Stimulated activated CD8-positive, alpha-beta memory T cell treated with anti-CD3 and anti-CD28 coated beads, Interleukin-4, amount 100 ng/mL, for 24 hours (primary cell): ENCODE measurements around the gene NSUN6.
"Not testable (repeated sequence)": the region's sequence is repeated elsewhere in the genome, so short reads cannot be mapped to it uniquely, and the experiment has no call there.

Source experiments
- DNase-seq: peaks from one replicate; pipeline ENCODE4 v3.0.0-alpha.2; 2020; ENCODE audit warnings: low read depth

The NSUN6 gene

DNA sequence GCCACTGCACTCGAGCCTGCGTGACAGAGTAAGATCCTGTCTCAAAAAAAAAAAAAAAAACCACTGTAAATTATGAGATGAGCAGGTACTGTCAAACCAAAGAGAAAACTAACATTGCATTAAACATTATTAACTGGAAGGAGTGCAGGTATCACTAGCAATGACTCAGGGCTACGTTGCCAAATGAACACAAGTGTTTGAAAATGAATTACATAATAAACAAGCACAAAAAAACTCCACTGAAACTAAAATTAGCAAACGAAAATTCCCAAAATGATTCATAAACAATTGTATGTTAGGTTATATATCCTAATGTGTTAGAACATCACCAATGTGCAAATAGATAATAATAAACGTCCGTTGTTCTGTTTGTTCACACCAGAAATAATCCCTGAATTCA is 42.8 kb downstream of the NSUN6 start:
- no peak for DNase-seq

DNA sequence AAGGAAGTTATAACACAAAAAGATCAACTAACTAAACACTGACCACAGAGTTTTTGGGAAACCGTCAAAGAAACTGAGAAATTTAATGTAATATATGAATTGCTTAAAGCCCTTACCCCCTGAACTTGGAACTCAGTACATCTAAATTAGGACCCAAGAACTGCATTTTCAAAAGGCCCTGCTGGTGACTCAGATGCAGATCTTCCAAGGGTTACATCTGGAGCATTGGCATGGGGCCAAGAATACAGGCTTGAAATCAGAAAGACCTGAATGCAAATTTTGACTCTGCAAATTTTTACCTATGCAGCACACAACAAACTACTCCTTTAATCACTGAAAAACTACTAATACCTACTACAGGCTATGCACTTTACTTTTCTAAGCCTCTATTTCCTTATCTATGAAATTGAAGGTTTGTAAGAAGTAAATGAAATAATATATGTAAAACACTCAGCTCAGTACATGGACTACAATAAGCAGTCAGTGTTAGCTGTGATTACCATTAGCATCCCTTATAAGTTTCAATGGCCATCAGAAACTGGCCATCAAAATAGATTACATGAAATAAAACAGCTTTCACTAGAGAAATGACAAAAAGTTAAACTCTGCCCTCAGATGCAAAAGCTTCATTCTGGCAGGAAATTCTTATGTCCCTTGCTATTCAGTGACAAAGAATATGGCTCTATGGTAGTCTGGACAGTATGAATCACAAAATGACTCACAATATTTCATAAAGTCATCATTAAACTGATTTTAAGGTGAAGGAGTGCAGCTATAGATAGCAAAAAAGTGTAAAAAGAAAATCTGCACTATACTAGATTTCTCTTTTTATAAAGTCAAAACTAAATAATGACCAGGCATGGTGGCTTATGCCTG is 43.6 kb downstream of the NSUN6 start:
- no peak for DNase-seq

DNA sequence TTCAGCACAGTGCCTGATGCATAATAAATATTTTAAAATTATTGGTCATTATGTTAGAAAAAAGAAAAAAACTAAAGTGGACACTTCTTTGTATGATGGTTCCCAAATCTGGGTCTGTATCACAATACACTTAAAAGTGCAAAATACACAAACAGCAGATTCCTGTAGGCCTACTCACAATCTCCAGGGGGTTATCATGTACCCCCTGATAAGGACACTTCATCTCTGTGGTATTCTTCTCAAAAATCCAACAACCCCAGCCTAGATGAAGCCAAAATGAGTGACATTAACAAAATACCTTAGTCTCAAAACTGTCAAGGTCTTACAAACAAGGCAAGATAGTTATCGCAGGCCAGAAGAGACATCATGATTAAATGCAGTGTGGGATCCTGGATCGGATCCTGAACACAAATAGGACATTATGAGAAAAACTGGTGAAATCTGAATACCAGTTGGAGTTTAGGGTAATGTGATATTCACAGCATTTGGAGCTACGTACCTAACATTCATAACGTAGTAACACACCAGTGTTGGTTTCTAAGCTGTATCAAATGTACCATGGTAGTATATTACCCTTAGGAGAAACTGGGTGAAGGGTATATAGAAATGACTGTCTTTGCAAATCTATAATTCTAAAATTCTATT is 45.2 kb downstream of the NSUN6 start:
- DNase-seq = no peak

DNA sequence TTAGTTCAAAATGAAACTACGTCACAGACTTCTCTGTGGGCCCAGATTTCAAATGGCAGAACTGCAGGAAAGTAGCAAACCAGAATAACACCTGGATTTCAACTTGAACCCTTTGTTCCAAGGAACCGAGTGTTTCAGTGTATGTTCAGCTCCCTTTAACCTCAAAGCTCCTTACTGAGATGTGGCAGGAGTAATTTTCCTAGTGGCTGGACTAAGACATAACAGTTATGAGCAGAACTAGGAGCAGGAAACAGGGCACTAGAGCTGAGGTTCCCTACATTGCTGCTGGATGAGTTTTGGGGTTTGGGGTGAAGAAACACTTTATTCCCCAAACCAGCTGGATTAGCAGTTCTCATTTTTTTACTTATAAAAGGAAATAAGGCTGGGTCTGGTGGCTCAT is 50.1 kb downstream of the NSUN6 start:
- DNase-seq = no peak

DNA sequence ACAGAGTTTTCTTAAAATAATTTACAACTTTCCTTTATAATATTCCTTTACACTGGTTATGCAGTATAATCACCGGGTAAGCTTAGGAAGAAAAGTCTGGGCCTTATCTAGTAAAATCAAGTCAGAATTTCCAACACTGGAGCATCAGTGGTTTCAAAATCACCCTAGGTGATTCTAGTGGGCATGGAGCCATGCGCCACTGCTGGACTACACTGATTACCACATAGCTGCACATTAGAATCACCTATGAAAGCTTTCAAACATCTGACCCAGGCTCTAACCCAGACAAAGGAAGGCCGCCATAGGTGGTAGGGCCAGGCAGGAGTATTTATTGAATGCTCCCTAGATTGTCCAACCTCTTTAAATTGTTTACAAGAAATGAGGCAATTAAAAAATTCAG is 52.0 kb downstream of the NSUN6 start:
- DNase-seq = no peak

DNA sequence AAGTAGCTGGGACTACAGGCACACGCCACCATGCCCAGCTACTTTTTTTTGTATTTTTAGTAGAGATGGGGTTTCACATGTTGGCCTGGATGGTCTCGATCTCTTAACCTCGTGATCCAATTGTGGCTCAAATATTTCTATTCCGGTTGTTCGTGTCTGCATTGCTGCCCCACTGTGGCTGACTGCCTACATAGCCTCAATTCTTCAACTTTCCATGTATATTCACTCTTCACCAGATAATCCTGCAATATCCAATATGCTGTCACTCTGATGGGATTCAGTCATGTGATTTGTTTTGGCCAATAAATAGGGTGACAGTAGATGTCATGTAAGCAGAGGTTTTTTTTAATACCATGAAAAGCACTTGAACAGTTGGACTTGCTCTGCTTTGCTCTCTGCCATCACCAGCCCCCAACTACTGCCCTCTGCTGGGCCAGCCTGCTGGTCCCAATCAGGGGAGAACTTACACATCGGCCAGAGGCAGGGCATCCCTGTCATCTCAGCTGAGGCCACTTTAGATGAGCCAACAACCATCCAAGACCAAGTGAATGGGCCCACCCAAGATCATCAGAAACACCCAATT is 56.7 kb downstream of the NSUN6 start:
- DNase-seq = no peak

DNA sequence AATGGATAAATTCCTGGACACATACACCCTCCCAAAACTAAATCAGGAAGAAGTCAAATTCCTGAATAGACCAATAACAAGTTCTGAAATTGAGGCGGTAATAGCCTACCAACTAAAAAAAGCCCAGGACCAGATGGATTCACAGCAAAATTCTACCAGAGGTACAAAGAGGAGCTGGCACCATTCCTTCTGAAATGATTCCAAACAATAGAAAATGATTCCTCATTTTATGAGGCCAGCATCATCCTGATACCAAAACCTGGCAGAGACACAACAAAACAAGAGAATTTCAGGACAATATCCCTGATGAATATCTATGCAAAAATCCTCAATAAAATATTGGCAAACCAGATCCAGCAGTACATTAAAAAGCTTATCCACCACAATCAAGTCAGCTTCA is 60.2 kb downstream of the NSUN6 start:
- DNase-seq = not testable (repeated sequence)

DNA sequence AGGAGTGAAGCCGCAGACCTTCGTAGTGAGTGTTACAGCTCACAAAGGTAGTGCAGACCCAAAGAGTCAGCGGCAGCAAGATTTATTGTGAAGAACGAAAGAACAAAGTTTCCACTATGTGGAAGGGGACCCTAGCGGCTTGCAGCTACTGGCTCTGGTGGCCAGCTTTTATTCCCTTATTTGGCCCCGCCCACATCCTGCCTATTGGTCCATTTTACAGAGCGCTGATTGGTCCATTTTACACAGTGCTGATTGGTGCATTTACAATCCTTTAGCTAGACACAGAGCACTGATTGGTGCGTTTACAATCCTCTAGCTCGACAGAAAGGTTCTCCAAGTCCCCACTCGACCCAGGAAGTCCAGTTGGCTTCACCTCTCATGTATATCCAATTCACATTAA is 64.8 kb downstream of the NSUN6 start:
- not testable (repeated sequence) for DNase-seq

DNA sequence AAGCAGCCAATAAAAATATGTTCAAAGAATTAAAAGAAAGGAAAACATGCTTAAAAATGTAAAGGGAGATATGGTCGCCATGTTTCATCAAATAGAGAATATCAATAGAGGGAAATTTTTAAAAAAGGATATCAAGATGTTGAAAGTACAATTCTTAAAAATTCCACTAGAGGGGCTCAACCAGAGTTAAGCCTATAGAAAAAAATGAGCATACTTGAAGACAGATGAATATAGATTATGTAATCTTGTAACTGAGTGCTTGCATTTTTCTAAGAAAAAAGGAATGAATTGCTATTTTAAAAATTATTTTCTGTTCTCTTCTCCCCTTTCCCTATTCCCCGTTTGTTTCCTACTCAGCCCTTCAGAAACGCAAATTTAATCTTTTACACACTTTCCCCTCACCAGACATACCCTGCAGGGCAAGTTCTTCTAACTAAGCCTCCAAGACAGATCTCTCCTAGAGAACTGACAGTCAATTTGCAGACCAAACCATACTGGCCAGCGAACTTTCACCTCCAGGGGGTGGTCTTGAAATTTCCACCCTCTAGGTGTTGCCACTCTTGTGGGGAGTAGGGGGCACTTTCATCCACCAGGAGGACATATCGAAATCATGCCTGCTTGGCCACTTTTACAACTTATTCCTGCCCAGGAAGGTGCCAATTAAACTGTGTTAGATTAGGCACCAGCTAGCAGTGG is 67.7 kb downstream of the NSUN6 start:
- DNase-seq = no peak

DNA sequence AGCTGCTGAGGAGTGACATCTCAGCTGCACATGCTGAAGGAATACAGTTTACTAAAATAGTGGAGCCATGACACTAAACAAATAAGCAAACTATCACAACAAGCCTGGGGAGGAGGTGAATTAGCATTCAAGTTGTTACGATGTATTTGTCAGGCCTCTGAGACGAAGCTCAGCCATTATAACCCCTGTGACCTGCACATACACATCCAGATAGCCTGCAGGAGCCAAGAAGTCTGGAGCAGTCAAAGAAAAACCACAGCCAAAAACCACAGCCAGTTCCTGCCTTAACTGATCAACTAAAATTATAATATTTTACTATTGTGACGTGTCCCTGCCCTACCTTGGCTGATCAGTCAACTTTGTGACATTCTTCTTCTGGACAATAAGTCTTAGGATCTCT is 68.6 kb downstream of the NSUN6 start:
- DNase-seq = no peak

DNA sequence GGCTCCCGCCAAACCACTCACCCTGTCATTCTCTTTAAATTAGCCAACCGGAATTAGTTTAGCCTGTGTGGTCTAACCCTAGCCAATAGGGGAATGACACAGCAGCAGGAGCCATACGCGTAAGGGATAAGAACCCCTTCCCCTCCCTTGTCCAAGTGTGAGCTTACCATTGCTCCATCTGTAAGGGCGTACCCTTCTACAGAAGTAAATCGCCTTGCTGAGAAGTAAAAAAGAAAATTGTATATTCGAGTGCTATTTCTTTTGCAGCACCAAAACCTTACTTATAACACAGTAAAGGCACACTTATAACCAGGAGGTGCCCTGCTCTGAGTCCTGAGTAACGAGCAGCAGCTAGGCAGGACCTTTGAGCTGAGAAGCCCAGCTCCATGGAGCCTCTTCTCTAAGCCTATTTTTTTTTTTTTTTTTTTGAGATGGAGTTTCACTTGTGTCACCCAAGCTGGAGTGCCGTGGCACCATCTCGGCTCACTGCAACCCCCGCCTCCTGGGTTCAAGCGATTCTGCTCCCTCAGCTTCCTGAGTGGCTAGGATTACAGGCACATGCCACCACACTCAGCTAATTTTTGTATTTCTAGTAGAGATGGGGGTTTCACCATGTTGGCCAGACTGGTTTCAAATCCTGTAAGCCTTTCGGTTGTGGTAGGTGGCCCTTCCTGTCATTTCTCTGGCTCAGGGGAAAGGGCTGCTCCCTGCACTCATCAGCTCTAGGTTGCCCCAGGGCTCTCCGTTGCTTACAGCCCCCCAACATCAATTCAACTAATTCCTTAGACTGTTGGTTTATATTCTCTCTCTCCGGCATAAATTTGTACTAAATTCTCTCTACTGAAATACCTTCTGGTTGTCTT is 73.3 kb downstream of the NSUN6 start:
- no peak for DNase-seq

DNA sequence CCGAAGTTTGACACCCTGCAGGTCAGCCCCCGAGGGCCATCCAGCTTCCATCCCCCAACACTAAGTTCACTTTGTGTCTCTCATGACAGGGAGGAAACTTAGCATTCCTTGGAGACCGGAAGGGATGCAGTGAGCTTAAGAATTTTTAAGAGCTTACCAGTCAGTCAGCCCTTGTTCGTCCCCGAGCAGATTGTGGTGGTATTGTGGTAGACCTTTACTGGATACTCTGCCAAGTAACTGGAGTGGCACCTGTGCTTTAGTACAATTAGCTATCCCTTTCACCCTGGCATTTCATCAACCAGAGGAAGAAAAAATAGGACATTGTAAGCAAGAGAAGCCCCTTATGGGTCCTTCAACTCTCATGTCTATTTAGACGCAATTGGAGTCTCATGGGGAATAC is 74.8 kb downstream of the NSUN6 start:
- DNase-seq = no peak

DNA sequence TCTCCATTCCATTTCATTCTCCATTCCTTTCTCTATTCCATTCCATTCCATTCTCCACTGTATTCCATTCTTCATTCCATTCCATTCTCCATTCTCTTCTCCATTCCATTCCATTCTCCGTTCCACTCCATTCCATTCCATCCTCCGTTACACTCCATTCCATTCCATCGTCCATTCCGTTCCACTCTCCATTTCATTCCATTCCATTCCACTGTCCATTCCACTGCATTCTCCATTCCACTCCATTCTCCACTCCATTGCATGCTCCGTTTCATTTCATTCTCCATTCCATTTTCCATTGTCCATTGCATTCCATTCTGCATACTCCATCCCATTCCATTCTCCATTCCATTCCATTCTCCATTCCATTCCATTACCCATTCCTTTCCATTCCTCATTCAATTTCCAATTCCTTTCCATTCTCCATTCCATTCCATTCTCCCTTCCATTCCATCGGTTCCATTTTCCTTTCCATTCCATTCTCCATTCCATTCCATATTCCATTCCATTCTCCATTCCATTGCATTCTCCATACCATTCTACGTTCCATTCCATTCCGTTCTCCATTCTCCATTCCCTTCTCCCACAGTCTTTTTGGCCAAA is 78.3 kb downstream of the NSUN6 start:
- DNase-seq = no peak

DNA sequence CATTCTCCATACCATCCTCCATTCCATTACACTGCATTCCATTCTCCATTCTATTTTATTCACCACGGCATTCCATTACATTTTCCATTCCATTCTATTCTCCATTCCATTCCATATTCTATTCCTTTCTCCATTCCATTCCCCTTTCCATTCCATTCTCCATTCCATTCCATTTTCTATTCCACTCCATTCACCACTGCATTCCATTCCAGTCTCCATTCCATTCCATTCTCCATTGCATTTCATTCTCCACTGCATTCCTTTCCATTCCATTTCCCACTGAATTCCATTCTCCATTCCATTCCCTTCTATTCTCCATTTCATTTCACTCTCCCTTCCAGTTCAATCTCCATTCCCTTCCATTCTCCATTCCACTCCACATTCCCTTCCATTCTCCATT is 79.6 kb downstream of the NSUN6 start:
- DNase-seq = no peak

DNA sequence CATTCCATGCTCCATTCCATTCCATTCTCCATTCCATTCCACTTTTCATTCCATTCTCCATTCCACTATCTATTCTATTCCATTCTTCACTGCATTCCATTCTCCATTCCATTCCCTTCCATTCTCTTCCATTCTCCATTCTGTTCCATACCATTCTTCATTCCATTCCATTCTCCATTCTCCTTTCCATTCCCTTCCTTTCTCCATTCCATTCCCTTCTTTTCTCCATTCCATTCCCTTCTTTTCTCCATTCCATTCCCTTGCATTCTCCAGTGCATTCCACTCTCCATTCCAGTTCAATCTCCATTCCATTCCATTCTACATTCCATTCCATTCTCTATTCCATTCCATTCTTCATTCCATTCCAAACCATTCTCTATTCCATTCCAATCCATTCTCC is 80.3 kb downstream of the NSUN6 start:
- DNase-seq = no peak

DNA sequence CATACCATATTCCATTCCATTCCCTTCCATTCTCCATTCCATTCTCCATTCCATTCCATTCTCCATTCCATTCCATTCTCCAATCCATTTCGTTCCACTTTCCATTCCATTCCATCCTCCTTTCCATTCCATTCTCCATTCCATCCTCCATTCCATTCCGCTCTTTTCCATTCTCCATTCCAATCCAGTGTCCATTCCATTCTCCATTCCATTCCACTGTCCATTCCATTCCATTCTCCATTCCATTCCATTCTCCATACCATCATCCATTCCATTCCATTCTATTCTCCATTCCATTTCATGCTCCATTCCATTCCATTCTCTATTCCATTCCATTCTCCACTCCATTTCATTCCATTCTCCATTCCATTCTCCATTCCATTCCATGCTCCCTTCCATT is 81.0 kb downstream of the NSUN6 start:
- DNase-seq = not testable (repeated sequence)

DNA sequence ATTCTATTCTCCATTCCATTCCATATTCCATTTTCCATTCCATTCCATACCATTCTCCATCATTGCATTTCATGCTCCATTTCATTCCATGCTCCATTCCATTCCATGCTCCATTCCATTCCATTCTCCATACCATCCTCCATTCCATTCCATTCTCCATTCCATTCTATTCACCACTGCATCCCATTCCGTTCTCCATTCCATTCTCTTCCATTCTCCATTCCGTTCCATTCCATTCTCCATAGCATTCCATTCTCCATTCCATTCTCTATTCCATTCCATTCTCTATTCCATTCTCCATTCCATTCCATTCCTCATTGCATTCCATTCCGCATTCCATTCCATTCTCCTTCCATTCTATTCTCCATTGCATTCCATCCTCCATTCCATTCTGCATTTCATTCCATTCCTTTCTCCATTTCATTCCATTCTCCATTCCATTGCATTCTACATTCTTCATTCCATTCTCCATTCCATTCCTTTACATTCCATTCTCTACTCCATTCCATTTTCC is 84.0 kb downstream of the NSUN6 start:
- no peak for DNase-seq

DNA sequence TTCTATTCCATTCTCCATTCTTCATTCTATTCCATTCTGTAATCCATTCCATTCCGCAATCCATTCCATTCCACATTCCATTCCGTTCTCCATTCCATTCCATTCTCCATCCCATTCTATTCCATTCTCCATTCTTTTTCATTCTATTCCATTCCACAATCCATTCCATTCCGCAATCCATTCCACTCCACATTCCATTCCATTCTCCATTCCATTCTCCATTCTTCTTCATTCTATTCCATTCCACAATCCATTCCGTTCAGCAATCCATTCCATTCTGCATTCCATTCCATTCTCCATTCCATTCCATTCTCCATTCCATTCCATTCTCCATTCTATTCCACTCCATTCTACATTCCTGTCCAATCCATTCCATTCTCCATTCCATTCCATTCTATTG is 85.2 kb downstream of the NSUN6 start:
- DNase-seq = no peak

DNA sequence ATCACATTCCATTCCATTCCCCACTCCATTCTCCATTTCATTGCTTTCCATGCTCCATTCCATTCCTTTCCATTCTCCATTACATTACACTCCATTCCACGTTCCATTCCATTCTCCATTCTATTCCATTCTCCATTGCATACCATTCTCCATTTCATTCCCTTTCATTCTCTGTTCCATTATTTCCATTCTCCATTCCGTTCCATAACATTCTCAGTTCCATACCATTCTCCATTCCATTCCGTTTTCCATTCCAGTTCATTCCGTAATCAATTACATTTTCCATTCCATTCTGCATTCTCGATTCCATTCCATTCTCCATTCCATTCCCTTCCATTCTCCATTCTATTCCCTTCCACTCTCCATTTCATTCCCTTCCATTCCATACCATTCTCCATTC is 86.4 kb downstream of the NSUN6 start:
- no peak for DNase-seq

DNA sequence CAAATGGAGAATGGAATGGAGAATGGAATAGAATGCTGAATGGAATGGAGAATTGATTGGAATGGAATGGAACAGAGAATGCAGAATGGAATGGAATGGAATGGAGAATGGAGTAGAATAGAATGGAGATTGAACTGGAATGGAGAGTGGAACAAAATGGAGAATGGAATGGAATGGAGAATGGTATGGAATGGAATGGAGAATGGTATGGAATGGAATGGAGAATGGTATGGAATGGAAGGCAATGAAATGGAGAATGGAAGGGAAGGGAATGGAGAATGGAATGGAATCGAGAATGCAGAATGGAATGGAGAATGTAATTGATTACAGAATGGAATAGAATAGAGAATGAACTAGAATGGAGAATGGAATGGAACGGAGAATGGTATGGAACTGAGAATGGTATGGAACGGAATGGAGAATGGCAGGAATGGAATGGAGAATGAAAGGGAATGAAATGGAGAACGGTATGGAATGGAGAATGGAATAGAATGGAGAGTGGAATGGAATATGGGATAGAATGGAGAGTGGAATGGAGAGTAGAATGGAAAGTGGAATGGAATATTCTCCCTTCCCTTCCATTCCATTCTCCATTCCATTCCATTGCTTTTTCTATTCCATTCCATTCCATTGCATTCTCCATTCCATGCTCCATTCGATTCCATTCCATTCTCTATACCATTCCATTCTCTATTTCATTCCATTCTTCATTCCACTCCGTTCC is 88.2 kb downstream of the NSUN6 start:
- DNase-seq = no peak
